GM12875 (cell line): Measurements from ENCODE around the gene PMEPA1.

Experiments
- H3K4me3 ChIP-seq: one replicate; pipeline ENCODE4 v1.5.1; 2011; ENCODE audit warnings: low read depth, low read length, control low read depth
- TF ChIP-seq, protein P1 (sequence below): IDR thresholded peaks from 2 replicates; pipeline ENCODE4 v1.5.1; 2011; ENCODE audit warnings: low read depth, mild to moderate bottlenecking, control low read depth, inconsistent platforms, low read length, moderate library complexity, borderline replicate concordance; ENCODE audit not compliant: insufficient read depth

The PMEPA1 gene

DNA sequence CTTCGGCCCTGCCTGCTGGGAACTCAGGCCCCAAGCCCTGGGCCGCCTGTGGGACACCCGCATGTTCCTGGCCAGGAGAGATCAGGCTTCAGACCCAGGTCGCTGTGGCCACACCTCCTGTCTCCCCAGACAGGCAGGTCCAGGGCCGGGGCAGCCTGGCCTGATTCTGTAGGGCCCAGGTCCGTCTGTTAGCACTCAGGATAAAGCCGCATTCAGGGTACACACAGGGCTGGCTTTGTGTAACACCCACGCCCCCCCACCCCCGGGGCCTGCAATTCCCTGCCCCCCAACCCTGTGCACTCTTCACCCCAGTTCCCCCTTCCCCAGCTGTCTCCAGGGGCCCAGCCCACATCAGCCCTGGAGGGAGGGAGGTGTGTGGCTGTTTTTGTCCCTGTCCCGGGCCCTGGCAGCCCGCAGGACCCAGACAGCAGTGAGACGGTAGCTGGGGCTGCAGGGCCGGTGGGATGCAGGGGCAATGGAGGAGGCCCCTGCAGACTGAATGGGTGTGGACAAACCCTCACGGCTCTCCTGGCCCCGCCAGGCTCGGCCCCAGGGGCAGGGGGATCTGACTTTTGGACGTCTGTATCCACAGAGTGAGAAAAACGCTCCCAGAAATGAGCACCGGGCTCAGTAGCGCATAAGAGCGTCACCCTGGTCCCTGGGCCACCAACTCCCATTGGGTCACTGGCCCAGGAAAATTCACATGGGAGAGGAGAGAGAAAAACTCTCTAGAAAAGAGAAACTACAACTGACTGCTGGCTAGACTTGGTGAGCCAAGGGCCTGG, 47.2 kb downstream of the PMEPA1 start:
- TF ChIP-seq, protein P1, sequence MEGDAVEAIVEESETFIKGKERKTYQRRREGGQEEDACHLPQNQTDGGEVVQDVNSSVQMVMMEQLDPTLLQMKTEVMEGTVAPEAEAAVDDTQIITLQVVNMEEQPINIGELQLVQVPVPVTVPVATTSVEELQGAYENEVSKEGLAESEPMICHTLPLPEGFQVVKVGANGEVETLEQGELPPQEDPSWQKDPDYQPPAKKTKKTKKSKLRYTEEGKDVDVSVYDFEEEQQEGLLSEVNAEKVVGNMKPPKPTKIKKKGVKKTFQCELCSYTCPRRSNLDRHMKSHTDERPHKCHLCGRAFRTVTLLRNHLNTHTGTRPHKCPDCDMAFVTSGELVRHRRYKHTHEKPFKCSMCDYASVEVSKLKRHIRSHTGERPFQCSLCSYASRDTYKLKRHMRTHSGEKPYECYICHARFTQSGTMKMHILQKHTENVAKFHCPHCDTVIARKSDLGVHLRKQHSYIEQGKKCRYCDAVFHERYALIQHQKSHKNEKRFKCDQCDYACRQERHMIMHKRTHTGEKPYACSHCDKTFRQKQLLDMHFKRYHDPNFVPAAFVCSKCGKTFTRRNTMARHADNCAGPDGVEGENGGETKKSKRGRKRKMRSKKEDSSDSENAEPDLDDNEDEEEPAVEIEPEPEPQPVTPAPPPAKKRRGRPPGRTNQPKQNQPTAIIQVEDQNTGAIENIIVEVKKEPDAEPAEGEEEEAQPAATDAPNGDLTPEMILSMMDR: no peak
- H3K4me3 ChIP-seq: no peak overlapping the region

DNA sequence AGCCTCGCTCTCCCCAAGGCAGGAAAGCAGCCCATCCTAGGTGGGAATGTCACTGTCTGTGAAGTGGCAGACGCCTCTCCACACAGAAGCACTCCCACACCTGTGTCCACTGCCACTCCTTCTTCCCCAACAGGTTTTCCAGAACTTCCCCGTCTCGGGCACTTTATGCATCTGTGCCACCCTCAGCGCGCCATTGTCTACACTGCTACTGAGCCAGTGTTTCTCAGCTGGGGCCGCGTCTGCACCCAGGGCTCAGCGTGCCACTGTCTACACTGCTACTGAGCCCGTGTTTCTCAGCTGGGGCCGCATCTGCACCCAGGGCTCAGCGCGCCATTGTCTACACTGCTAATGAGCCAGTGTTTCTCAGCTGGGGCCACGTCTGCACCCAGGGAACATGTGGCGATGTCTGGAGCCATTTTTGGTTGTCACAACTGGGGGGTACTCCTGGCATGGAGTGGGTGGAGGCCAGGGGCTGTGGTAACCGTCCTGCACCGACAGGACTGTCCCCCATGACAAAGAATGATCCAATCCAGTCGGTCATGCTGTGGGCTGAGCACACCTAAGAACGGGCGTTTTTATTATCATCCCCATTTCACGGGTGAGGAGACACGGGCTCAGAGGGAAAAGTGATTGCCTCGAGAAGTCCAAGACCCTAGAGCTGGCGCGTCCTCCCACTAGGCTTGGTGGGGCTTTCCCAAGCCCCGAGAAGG, 47.9 kb downstream of the PMEPA1 start:
- TF ChIP-seq, protein P1: no peak
- no peak overlapping the region for H3K4me3 ChIP-seq

DNA sequence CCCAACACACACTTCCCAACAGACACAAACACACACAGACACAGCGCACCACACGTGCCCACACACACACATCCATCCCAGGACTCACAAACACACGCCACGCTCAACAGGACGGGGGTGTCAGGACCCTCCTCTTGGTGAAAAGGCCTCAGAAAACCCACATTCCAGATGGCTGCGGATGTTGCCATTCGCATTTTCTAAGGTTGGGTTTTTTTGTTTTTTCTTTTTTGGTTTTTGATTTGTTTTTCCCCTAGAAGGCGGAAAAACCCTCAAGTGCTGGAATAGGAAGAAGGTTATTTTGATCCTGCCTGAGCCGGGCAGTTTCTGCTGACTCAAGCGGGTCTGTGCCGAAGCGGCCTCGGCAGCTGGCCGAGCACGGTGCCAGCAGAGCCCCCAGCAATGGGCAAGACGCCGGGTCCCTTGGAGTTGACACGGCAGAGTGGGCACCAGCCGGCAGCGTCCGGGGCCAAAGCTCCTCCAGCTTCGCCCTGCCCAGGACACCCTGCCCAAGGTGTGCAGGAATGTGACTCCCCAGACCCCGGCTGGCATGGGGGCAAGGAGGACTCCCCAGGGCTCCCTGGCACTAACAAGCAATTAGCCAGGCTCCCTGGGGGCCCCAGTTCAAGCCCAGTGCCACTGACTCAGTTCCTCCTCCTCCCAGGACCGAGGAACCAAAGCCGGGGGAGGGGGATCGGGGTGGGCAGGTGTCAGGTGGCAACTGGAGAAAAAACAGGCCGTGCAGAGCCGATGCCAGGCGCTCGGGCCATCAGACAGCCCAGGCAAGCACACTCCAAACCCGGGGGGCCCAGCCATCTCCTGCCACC, 48.7 kb downstream of the PMEPA1 start:
- H3K4me3 ChIP-seq: no peak overlapping the region
- TF ChIP-seq, protein P1: no peak

DNA sequence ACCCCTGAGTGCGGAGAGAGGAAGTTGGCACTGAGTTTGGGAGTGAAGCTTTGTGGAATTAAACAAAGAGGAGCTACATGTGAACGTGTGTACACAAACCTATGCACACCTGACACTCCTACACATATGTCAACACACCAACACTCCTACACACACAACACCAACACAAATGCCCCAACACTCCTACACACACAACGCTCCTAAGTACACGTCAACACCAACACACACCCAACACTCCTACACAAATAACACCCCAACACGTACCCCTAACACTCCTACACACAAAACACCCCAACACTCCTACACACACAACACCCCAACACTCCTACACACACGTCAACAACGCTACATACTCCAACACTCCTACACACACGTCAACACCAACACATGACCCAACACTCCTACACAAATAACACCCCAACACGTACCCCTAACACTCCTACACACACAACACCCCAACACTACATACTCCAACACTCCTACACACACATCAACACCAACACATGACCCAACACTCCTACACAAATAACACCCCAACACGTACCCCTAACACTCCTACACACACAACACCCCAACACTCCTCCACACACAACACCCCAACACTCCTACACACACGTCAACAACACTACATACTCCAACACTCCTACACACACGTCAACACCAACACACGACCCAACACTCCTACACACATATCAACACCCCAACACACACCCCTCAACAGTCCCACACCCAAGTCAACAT, 49.5 kb downstream of the PMEPA1 start:
- no peak overlapping the region for H3K4me3 ChIP-seq
- TF ChIP-seq, protein P1: no peak

DNA sequence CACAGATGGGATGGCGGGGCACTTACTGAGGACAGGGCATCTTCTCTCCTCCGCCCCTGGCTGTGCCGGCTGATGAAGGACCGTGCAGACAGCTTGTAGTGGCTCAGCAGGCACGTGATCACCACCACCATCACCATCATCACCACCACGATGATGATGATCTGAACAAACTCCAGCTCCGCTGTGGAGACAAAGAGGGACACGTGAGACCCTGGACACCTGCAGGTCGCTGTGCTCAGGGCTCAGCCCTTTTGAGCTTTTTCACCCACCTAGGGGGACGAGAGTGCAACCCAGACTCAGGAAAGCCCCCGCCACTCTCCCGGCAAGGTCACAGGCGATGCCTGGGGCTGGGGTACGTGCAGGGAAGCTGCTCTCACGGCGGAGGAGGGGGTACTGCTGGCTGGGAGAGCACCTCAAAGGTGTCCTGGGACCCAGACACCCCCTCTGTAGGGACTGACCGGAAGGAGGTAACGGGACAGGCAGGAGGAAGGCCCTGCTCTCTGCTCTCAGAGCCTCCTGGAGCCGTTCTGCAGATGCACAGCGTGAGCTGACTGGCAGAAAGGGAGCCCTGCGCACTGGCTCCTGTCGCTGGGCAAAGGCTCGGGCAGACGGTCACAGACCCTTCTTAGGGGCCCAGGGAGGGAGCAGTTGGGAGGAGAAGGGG, 50.2 kb downstream of the PMEPA1 start:
- TF ChIP-seq, protein P1: no peak
- H3K4me3 ChIP-seq: no peak overlapping the region

DNA sequence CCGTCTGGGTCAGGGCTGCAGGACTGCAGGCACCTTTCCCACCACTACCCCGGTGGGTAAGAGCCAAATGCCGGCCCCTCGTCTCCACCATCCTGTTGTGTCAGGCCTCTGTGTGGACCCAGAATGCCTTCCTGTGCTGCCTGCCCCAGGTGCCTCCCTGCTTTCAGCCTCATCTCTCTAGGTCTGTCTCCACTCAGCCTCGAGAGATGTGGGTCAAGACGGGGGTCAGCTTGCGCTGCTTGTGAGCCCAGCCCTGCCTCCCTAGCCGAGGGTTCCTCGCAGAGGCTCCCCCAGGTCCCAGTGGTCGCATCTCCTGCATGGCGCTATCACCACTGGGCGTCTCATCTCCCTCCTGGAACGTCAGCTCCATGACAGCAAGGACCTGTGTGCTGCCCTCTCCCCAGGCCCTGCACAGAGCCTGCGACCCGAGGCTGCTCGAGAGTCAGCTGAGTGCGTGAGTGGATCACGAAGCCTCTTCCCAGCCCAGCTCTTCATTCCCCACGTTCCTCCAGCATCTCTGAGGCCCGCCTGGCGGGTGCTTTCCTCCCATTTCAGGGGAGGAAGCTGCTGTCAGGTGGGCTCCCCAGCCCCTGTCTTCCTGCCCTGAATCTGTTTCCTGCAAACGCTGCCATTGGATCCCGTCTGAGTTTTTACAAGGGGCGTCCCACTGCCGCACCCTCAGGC, 50.8 kb downstream of the PMEPA1 start:
- TF ChIP-seq, protein P1: no peak

More for the DNA sequence above, 50.8 kb downstream of the PMEPA1 start:
- H3K4me3 ChIP-seq: no peak overlapping the region
